Tibial artery (tissue), 4 donors: ENCODE results near the gene CHMP2A.

ENCODE experiments used
- DNase-seq, 2 donors: peaks; one replicate each; pipeline ENCODE4 v3.0.0-alpha.2; 2019
- H3K27ac ChIP-seq, 2 donors: fragments of 200-600 bp; sonication (generic) in 1 of 2; 1 replicate in 1 of 2; 2 replicates in 1 of 2; pipeline ENCODE4 v1.5.1; 2018 to 2019; ENCODE audit warnings: mild to moderate bottlenecking in 1 of 2
- H3K27me3 ChIP-seq, 2 donors: fragments of 200-600 bp; sonication (generic) in 1 of 2; one replicate each; pipeline versions ENCODE4 v1.5.1 to v1.6.0; 2016 to 2019
- H3K36me3 ChIP-seq, 3 donors: fragments of 200-600 bp; sonication (generic) in 2 of 3; one replicate each; pipeline ENCODE4 v1.5.1; 2016 to 2019; ENCODE audit warnings: mild to moderate bottlenecking in 2 of 3
- H3K4me1 ChIP-seq, 4 donors: fragments of 200-600 bp; sonication (generic) in 2 of 4; 1 replicate in 3 of 4; 2 replicates in 1 of 4; pipeline ENCODE4 v1.5.1; 2016 to 2019
- H3K4me3 ChIP-seq, 2 donors: fragments of 200-600 bp; sonication (generic) in 1 of 2; 1 replicate in 1 of 2; 2 replicates in 1 of 2; pipeline ENCODE4 v1.5.1; 2018 to 2019; ENCODE audit warnings: mild to moderate bottlenecking in 2 of 2
- H3K9me3 ChIP-seq, 3 donors: fragments of 200-600 bp; sonication (generic) in 1 of 3; one replicate each; pipeline ENCODE4 v1.5.1; 2016 to 2019
- intact Hi-C: fragments of 100-400 bp; cut with DNase I; formaldehyde crosslinking; loops from one replicate; pipeline ENCODE4 v1.15.0; 2023; ENCODE audit warnings: low total_unique reads
- TF ChIP-seq, protein P1 (sequence below), 2 experiments: fragments of 200-600 bp in 1 of 2; fragments of 450-650 bp in 1 of 2; IDR thresholded peaks; one replicate each; pipeline ENCODE4 v1.5.1; 2017 to 2019; ENCODE audit warnings: antibody characterized with exemption in 2 of 2, mild to moderate bottlenecking in 1 of 2, moderate library complexity in 1 of 2

CHMP2A gene

DNA sequence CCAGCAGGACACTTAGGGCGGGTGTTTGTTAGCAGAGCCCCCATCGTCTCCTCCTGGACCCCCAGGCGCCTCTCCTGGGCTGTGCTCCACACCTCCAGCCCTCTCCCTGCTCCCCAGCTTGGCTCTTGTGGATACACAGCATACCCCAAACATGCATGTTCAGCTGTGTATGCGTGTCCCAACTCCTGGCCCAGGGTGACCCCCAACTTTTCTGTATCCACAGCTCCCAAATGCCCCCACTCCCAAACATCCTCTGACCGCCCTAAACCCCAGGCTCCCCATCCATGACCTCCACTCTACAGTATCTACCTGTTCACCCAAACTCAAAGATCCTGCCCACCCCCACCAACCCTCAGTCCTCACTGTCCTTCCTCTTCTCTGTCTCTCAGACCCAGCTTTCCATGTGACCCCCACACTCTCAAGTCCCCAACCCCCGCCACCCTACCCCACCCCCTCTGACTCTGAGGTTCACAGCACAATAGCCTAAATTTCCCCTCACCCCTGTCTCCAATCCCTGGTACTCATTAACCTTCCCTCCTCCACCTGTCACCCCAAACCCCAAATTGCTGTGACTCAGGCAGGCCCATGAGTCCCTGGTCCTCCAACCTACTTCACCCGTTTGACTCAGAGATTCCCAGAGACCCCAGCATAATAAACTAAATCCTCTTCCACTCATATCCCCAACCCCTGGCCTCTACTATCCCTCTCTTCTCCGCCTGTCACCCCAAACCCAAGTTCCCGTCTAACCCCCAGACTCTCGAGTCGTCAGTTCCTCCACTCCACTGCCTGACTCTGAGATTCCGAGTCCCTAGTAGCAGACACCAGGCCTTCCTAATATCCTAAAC, 2.5 kb upstream of the CHMP2A start:
- TF ChIP-seq, protein P1, sequence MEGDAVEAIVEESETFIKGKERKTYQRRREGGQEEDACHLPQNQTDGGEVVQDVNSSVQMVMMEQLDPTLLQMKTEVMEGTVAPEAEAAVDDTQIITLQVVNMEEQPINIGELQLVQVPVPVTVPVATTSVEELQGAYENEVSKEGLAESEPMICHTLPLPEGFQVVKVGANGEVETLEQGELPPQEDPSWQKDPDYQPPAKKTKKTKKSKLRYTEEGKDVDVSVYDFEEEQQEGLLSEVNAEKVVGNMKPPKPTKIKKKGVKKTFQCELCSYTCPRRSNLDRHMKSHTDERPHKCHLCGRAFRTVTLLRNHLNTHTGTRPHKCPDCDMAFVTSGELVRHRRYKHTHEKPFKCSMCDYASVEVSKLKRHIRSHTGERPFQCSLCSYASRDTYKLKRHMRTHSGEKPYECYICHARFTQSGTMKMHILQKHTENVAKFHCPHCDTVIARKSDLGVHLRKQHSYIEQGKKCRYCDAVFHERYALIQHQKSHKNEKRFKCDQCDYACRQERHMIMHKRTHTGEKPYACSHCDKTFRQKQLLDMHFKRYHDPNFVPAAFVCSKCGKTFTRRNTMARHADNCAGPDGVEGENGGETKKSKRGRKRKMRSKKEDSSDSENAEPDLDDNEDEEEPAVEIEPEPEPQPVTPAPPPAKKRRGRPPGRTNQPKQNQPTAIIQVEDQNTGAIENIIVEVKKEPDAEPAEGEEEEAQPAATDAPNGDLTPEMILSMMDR (IDR thresholded peaks at IDR 0.05): no peak
- peak overlapping the region; percentile 99 to 100 for H3K27ac ChIP-seq

DNA sequence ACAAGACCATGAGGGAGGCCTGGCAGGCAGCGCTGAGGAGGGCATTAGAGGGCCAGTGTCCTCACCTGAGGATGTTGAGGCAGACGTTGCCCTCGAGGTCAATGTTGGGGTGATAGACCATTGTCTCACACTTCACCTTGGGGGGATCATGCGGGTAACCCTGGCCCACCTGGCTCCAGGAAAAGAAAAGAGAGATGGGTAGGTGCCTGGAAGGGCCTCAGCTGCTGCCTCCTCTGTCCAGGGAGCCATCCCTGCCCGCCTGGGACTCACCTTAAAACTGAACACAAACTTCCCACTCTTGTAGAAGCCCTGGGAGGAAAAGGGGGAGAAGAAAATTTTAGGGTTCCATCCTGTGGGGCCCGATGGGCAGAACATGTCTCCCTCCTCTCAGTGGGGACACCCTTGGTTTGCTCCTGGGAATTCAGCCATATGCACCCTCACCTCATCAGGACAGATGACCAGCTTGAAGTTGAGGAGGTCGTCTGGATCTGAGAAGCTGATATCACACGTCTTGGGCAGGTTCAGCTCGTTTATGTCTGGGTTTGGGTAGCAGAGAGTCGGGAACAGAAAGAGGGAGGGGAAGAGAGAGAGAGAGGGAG, 1.8 kb upstream of the CHMP2A start:
- H3K27ac ChIP-seq: peak overlapping the region; percentile 99 to 100
- H3K4me3 ChIP-seq: peak overlapping the region; percentile 89 to 90
- no peaks in the 10 kb centered on the region for H3K27me3 ChIP-seq
- intact Hi-C loops: no loop called here
- peaks cover 0 to 65% (median 52%) of the 10 kb centered on the region in 4 donors for H3K4me1 ChIP-seq
- no peaks in the 10 kb centered on the region for H3K9me3 ChIP-seq
- TF ChIP-seq, protein P1 (IDR thresholded peaks at IDR 0.05): no peak
- peak in 1 of 2 donors; percentile 59 for DNase-seq
- peaks cover 19 to 32% (median 28%) of the 10 kb centered on the region in 3 donors for H3K36me3 ChIP-seq

More for the DNA sequence above, 2.5 kb upstream of the CHMP2A start:
- Histone ChIP-seq H3K27me3 (no peaks in the 10 kb centered on the region), H3K4me3 (peak overlapping the region; percentile 89 to 90), H3K9me3 (no peaks in the 10 kb centered on the region), H3K4me1 (peaks cover 0 to 70% (median 59%) of the 10 kb centered on the region in 4 donors), H3K36me3 (peaks cover 13 to 24% (median 21%) of the 10 kb centered on the region in 3 donors)
- DNase-seq: peak in 1 of 2 donors; percentile 64
- intact Hi-C loops: no loop called here

DNA sequence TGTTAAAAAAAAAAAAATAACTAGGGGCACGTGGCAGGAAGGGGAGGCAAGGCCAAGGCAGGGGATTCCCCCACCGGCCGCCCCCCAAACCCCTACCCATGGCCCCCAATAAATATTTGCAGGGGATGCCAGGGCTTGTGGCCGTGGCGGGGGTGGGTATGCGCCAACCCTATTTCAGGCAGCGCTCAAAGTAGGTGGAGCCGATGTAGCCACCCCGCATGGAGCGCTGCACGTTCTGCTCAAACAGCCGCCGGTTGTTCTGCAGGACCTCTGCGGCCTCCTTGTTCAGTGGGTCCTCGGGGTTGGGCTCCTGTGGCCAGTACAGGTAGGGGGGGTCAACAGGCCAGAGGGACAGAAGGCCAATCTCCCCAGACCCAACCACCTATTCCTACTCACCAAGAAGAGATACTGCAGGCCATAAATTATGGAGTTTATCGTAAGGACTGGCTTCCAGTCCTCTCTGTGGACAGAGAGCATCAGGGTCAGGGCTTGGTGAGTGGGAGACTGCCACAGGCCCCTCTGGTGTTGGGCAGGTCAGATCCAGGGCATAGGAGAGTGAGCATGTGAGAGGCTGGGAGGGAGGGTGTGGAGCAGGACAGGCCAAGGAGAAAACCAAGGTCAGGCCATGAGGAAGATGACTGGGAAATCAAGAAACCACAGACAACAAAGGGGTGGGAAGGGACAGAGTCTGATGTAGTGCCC, 1.2 kb upstream of the CHMP2A start:
- Histone ChIP-seq H3K27me3 (no peaks in the 10 kb centered on the region), H3K4me1 (peaks cover 0 to 58% (median 47%) of the 10 kb centered on the region in 4 donors), H3K4me3 (no peak overlapping the region), H3K9me3 (no peaks in the 10 kb centered on the region), H3K27ac (peak overlapping the region; percentile 99 to 100), H3K36me3 (peaks cover 24 to 38% (median 35%) of the 10 kb centered on the region in 3 donors)
- peak in 1 of 2 donors; percentile 63 for DNase-seq
- intact Hi-C loops: no loop called here
- TF ChIP-seq, protein P1 (IDR thresholded peaks at IDR 0.05): no peak

DNA sequence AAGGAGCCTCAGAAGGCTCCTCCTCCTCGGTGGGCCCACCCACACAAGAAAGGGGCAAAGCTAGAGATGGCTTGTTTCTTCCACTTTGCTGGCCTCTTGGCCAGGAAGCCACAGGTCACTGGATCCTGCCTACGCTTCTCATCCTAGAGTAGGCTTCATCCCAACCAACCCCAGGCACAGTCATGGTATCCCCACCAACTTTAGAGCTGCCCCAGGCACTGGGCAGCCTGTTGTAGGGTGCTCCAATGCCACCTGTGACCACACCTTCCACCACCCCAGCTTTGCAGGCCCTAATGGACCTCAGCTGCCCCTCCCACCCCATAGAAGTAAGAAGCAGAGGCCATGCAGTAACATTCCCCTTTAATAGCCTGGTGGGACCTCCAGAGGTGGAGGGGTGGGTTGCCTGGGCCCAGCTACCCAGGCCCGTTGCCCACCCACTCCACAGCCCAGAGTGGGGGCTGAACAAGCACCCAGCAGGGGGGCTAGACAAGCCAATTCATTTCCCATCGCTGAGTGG, 522 bp upstream of the CHMP2A start:
- H3K9me3 ChIP-seq: no peaks in the 10 kb centered on the region
- H3K27me3 ChIP-seq: no peaks in the 10 kb centered on the region
- H3K36me3 ChIP-seq: peaks cover 30 to 45% (median 40%) of the 10 kb centered on the region in 3 donors
- H3K4me1 ChIP-seq: peaks cover 0 to 55% (median 46%) of the 10 kb centered on the region in 4 donors
- peak overlapping the region; percentile 65 to 89 for H3K4me3 ChIP-seq
- DNase-seq: no peak
- TF ChIP-seq, protein P1 (IDR thresholded peaks at IDR 0.05): no peak
- intact Hi-C loops: no loop called here
- H3K27ac ChIP-seq: peak overlapping the region; percentile 99 to 100

DNA sequence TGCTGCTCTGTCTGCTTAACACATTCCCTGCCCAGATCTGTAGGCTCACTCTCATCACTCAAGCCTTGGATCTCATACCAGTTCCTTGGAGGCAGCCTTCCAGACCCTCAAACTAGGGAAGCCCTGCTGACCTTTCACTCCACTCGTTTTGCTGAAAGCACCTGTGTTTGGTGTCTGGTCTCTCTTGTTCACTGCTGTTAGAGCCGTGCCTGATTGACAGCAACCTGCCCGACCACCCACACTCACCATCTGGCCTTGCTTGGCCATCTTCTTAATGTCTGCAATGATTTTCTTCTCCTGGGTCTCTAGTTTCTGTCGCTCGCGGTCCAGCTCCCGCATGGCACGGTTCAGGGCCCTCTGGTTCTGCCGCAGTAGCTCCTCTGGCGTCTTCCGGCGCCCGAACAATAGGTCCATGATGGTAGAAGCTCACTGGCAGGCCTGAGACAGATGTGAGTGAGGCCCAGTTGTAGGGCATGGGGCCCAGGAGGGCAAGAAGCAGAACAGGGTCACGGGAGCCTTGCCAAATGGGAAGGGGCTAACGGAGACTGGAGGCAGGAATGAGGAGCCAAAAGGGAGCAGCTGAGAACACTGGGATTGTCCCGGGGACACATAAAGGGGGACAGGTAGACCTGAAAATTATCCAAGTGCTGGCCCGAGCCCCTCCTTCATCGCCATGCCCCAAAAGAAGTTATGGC, 959 bp downstream of the CHMP2A start:
- peak in 1 of 2 donors; percentile 66 for DNase-seq
- TF ChIP-seq, protein P1 (IDR thresholded peaks at IDR 0.05): no peak
- H3K36me3 ChIP-seq: peaks cover 45 to 59% (median 55%) of the 10 kb centered on the region in 3 donors
- no peaks in the 10 kb centered on the region for H3K9me3 ChIP-seq
- no peaks in the 10 kb centered on the region for H3K27me3 ChIP-seq
- H3K27ac ChIP-seq: peak overlapping the region; percentile 99 to 100
- intact Hi-C loops: no loop called here
- peak overlapping the region; percentile 65 to 89 for H3K4me3 ChIP-seq
- peaks cover 0 to 46% (median 38%) of the 10 kb centered on the region in 4 donors for H3K4me1 ChIP-seq
